Effector CD4-positive, alpha-beta T cell (primary cell): ENCODE data around the gene DCLRE1B.

Source experiments
- DNase-seq: peaks from one replicate; pipeline ENCODE4 v3.0.0-alpha.2; 2020

DCLRE1B gene

GRCh38 chr1:113887402-113888175 is 17.5 kb upstream of the DCLRE1B start, which contains the start of gene BCL2L15:
Gene BCL2L15 (minus strand): TSS chr1:113887581. CDS start chr1:113887375, 206 bp downstream.
- no peak for DNase-seq

GRCh38 chr1:113890816-113891215 is 14.3 kb upstream of the DCLRE1B start:
- DNase-seq, result no peak

DNA sequence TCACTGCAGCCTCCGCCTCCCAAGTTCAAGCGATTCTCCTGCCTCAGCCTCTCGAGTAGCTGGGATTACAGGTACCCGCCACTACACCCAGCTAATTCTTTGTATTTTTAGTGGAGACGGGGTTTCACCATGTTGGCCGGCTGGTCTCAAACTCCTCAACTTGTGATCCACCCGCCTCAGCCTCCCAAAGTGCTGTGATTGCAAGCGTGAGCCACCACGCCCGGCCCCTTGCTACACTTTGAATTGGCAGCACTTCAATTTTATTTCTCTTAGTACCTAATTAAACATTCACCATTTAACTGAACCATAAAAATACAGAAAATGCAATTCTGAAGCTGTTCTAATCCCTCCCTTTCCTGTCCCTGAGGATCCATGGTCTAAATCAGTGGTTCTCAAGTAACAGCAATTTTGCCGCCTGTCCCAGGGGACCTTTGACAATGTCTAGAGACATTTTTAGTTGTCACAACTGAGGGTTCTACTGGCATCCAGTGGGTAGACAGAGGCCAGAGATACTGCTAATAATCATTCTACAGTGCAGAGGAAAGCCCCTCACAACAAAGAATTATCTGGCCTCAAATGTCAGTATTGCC is 13.4 kb upstream of the DCLRE1B start:
- no peak for DNase-seq

DNA sequence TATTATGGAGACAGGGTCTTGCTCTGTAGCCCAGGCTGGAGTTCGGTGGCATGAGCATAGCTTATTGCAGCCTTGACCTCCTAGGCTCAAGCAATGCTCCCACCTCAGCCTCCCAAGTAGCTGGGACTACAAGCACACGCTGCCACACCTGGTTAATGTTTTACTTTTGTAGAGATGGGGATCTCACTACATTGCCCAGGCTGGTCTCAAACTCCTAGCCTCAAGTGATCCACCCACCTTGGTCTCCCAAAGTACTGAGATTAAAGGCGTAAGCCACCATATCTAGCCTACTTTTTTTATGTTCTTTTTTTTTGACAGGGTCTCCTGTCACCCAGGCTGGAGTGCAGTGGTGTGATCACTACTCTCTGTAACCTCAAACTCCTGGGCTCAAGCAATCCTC is 11.9 kb upstream of the DCLRE1B start:
- DNase-seq, result no peak

- no peak for DNase-seq
These were observed 10.0 kb upstream of the DCLRE1B start for GRCh38 chr1:113895098-113895497.

DNA sequence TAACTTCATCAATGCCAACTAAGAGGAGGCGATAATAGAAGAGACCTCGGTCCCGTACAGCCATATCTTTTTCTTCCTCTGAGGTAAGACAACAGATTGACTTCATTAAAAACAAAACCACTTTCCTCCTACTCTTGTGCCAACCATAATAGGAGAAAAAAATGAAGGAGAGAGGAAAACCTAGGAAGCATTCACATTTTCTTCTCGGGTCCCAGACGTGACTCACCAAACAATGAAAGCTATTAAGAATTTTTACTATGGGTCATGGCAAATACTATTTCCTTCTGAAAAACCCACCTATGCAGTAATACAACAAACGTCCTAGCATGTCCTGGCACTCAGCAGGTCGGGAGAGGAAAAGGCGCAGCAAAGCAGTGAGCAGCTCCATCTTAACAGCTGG is 9.2 kb upstream of the DCLRE1B start:
- DNase-seq, result no peak

- DNase-seq, result no peak
These were observed 6.8 kb upstream of the DCLRE1B start for GRCh38 chr1:113898241-113898814.

- DNase-seq, result no peak
These were observed 6.0 kb upstream of the DCLRE1B start for GRCh38 chr1:113899111-113899510.

DNA sequence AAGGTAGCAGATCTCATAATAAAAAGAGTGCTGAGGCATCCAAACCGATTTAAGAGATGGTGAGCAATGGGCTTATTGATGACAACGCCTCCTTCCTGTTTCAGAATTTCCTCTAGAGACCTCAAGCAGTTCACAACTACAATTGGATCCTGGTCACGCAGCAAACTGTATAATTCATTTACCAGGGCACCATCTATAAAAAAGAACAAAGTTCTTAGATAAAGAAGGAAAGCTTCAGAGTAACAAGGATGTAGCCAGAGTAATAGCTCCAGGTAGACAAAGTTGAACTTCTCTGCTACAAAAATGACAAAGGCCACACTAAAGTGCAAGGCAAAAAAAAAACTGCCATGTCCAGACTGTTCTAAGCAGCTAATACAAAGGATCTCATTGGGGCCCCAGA is 3.9 kb upstream of the DCLRE1B start:
- no peak for DNase-seq

DNA sequence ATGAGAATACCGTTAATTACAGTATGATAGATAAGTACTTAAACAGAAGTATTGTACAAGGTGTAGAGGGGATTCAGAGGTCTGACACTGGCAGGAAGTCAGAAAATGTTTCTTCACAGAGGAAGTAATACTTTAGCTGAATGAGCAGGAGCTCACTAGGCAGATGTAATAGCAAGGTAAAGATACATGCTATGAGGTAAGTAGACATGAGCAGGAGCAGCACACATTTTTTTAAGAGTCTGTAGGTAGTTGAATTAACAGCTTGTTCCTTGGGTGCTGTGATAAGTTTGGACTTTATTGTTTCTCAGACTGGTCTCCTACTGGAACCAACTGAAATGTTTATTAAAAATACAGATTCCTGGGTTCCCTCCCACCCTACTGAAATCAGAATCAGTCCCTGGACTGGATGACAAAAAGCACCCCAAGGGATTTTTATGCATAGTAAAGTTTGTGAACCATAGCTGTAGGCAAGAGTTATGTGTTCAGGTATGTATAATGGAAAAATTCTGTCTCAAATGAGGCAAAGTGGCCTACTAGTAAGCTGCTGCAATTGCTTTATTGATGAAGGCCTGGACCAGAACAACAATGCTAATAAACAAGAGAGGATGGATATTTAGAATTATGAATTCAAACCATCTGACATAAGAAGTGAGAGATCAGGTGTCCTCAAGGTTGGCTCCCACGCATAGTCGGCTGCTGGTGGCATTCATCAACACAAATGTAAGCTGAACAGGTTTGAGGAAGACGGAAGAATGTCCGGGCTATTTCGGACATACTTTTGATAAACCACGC is 1.4 kb upstream of the DCLRE1B start:
- no peak for DNase-seq

GRCh38 chr1:113904293-113904673 is 843 bp upstream of the DCLRE1B start:
- peak; percentile 52 for DNase-seq

DNA sequence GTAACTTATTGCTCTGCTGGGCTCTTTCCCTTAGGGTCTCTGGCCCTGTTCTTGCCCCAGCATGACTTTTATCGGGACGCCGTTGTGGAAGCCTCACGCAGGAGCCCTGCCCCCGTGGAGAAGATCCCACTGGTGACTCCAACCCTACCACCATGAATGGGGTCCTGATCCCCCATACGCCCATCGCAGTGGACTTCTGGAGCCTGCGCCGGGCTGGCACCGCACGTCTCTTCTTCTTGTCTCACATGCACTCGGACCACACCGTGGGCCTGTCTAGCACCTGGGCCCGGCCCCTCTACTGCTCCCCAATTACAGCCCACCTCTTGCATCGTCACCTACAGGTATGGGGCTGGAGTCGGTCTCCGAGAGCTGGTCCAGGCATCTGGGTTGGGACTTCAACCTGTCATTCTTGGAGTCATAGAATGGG is 322 bp downstream of the DCLRE1B start:
- peak; percentile 3 for DNase-seq

- no peak for DNase-seq
These were observed 7.6 kb downstream of the DCLRE1B start for GRCh38 chr1:113912594-113913311.

DNA sequence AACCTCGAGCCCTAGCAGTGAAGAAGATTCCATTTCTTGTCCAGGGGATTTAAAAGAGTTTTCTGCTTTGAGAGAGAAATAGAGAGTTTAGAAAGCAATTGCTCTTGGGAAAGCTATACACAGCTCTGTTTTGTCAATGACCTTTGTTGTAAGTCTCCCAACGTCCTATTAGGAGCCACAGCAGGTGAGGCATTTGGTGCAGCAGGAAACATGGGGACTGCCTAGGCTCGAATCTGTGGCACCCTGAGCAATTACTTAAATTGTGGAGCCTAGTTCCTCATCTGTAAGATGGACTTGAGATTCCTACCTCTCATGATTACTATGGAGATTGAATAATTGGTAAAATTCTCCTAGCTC is 8.2 kb downstream of the DCLRE1B start:
- no peak for DNase-seq

- DNase-seq, result no peak
These were observed 8.9 kb downstream of the DCLRE1B start for GRCh38 chr1:113913887-113914664.

DNA sequence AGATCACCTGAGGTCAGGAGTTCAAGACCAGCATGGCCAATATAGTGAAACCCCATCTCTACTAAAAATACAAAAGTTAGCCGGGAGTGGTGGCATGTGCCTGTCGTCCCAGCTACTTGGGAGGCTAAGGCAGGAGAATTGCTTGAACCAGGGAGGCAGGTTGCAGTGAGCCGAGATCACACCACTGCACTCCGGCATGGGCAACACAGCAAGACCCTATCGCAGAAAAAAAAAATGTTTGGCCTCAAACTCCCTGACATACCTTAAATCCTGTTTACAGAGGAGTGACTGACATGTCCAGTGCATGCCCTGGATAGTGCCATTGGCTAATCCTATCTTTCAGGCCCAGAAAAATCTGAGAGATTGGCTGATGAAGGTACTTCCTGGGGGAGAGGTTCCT is 11.8 kb downstream of the DCLRE1B start:
- DNase-seq, result no peak

DNA sequence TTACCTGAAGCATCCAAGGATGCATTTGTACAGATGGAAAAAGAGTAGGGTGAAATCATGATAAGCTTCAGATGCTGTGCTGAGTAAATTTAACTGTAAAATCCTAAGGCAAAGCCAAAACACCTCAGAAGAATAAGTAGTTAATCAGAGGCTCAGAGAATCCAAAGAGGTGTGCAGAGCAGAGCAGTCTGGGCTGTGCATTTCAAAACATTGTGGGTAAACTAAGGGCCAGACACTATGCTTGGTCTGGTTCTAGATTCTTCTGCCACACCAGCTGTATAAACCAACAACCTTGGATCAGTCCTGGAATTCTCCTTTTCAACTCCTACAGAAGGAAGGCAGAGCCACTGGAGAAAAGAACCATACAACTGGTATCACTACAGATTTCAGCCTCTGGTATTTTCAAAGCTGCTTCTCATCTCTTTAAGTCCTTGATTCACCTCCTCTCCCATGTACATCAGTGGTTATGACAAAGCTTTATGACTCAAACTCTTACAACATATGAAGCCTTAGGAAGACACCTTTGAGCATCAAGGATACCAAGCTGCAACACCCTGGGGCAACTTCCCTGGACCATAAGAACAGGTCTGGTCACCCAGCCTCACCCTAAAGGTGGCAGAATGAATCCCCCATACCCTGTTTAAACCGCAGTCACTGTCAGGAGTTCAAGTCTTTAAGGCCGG is 12.4 kb downstream of the DCLRE1B start:
- no peak for DNase-seq

- no peak for DNase-seq
These were observed 13.1 kb downstream of the DCLRE1B start for GRCh38 chr1:113918243-113918642.

- DNase-seq, result no peak
These were observed 17.8 kb downstream of the DCLRE1B start for GRCh38 chr1:113922957-113923356.

DNA sequence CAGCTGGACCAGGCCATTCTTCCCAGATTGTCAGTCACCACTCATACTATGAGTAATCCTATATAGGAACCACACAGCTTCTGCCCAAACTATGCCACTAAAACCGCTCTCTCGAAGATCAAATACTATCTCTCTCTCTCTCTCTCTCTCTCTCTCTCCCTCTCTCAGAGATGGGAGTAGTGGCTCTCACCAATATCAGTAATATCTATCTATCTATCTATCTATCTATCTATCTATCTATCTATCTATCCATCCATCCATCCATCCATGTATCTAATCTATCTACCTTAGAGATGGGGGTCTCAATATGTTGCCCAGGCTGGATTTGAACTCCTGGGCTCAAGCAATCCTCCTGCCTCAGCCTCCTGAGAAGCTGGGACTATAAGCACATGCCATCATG is 19.3 kb downstream of the DCLRE1B start:
- DNase-seq, result no peak

DNA sequence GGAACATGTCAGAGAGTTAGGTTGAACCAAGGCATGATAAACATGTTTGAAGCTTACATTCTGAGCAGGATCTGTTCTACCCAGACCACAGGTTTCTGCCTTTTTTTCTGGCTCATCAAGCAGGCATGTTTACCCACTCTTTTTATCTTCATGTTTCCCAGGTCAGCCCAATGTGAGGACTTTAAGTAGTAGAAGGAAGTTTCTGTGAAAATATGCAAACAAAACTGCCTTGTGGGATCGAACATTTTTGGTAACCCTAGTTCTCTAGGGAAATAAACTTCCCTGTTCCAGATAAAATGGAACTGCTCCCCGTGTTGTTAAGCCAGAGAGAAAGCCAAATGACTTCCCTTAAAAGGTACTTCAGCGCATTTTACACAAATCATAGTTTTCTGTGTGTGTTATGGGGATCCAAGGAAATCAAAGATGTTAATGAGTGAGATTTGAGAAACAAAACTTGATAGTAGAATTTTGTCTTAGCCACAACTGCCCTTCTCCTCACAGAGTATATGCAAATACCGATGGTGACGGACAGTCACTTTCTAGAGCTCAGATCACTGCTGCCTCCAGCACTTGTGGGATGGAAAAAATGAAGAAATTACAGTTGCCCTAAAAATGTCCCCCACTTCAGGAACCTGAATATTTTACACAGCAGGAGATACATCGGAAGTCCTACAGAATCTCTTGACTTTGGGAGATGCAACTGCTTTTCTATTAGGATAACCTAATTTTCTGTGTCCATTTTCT is 23.2 kb downstream of the DCLRE1B start:
- no peak for DNase-seq
